NT2/D1 (cell line): ENCODE data around the gene CYP2F1.
A peak's percentile ranks its signal among the peaks of the same experiment; 100 is the strongest.
"Not testable (repeated sequence)": the region's sequence is repeated elsewhere in the genome, so short reads cannot be mapped to it uniquely, and the experiment has no call there.

Experiments used
- DNase-seq: peaks from one replicate; pipeline ENCODE4 v3.0.0-alpha.2; 2011; ENCODE audit warnings: low read depth, low spot score
- H3K27me3 ChIP-seq: 2 replicates; pipeline ENCODE4 v1.6.0; 2011; ENCODE audit warnings: mild to moderate bottlenecking; ENCODE audit not compliant: insufficient read length, insufficient read depth
- H3K36me3 ChIP-seq: 2 replicates; pipeline ENCODE4 v1.6.1; 2011; ENCODE audit warnings: mild to moderate bottlenecking, low read length, mixed read lengths; ENCODE audit not compliant: insufficient read depth, insufficient read length
- H3K4me1 ChIP-seq: 2 replicates; pipeline ENCODE4 v1.5.1; 2011; ENCODE audit not compliant: insufficient read depth, insufficient read length
- H3K4me3 ChIP-seq: 2 replicates; pipeline ENCODE4 v1.5.1; 2011; ENCODE audit warnings: low read depth; ENCODE audit not compliant: insufficient read length
- H3K9ac ChIP-seq: 2 replicates; pipeline ENCODE4 v1.6.0; 2011; ENCODE audit warnings: low read depth; ENCODE audit not compliant: insufficient read length
- H3K9me3 ChIP-seq: 2 replicates; pipeline ENCODE4 v1.5.1; 2011; ENCODE audit warnings: mild to moderate bottlenecking, low read length; ENCODE audit not compliant: insufficient read depth
- SUZ12 ChIP-seq: IDR thresholded peaks from 2 replicates; pipeline ENCODE4 v1.6.1; 2011; ENCODE audit not compliant: insufficient read length, insufficient read depth; ENCODE audit errors: extremely low read depth
- YY1 ChIP-seq: IDR thresholded peaks from 2 replicates; pipeline ENCODE4 v1.6.1; 2011; ENCODE audit not compliant: insufficient read length, insufficient read depth
- ZNF274 ChIP-seq: IDR thresholded peaks from 2 replicates; pipeline ENCODE4 v1.6.1; 2011; ENCODE audit warnings: mild to moderate bottlenecking, low read depth, low read length

The CYP2F1 gene

DNA sequence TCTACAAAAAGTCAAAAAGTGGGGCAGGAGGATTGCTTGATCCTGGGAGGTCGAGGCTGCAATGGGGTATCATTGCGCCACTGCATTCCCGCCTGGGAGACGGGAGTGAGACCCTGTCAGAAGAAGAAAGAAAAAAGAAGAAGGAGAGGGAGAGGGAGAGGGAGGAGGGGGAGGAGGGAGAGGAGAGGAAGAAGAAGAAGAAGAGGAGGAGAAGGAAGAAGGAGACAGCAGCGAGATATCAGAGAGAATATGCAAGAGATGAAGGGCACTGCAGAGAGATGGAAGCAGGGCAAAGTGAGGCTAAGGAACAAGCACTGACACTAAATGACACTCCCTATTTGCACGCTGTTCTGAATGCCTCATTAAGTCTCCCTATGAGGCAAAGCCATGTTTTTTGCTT is 14.5 kb downstream of the CYP2F1 start:
- no peaks in the 10 kb centered on the region for H3K27me3 ChIP-seq
- no peak overlapping the region for H3K9ac ChIP-seq
- H3K36me3 ChIP-seq: no peaks in the 10 kb centered on the region
- TF ChIP-seq ZNF274 (no peak), YY1 (no peak), SUZ12 (no peak)
- no peaks in the 10 kb centered on the region for H3K4me1 ChIP-seq
- H3K9me3 ChIP-seq: no peaks in the 10 kb centered on the region
- DNase-seq: no peak
- H3K4me3 ChIP-seq: no peak overlapping the region

DNA sequence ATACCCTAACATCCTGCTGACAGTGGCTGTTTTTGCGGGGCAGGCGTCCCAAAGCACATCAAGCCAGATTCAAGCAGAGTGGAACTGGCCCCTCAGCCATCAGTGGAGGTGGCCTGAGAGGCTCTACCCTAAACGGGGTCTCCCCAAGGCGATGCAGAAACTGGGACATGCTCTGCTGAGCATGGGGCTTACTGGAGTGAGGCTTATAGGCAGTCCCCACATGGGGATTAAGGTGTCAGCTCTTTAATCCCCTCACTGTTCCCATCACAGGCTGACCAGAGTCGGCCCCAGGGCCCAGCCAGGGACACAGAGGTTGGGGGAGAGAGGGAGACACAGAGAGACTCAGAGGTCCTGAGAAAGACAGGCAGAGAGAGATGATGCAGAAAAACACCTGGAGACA is 17.0 kb downstream of the CYP2F1 start:
- TF ChIP-seq YY1 (no peak), ZNF274 (no peak), SUZ12 (no peak)
- Histone ChIP-seq H3K9me3 (no peaks in the 10 kb centered on the region), H3K4me3 (no peak overlapping the region), H3K9ac (no peak overlapping the region), H3K4me1 (no peaks in the 10 kb centered on the region), H3K36me3 (no peaks in the 10 kb centered on the region), H3K27me3 (no peaks in the 10 kb centered on the region)
- no peak for DNase-seq

DNA sequence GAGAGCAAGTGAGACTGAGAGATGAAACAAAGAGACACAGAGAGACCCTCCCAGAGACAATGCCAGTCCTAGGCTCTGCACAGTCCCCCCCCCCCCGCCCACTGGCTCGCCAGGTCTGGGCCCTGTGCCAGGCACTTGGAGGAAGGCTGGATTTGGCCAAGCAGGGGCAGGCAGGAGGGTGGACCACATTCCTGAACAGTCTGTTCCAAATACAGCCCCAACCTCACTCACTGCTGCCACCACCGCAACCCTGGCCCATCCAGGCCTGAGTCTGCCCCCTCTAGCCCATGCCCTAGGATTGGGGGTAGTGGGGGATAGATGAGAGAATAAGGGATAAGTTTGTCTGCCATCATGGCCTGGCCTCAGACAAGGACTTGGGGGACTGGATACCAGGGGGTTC is 19.0 kb downstream of the CYP2F1 start:
- H3K27me3 ChIP-seq: no peaks in the 10 kb centered on the region
- no peak overlapping the region for H3K9ac ChIP-seq
- H3K4me3 ChIP-seq: no peak overlapping the region
- TF ChIP-seq SUZ12: no peak
- TF ChIP-seq ZNF274: no peak
- no peak for TF ChIP-seq YY1
- H3K4me1 ChIP-seq: no peaks in the 10 kb centered on the region
- no peak for DNase-seq
- no peaks in the 10 kb centered on the region for H3K36me3 ChIP-seq
- H3K9me3 ChIP-seq: no peaks in the 10 kb centered on the region

DNA sequence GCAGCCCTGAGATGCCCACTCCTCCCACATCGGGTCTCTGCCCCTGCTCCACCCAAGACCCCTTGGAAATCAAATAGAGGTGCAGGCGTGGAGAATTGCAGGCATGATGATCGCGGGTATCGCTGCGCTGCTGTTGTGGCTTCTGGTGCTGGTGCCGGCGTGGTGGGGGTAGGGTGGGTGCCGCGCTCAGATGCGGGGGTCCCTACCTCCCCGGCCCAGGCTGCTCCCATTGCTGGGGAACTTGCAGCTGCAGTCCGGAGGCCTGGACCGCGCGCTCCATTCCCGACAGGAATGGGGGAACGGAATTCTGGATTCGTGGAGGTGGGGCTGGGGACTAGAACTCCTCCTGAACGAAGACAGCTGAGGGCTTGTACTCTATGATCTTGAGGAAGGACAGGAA is 20.4 kb downstream of the CYP2F1 start:
- Histone ChIP-seq H3K27me3 (no peaks in the 10 kb centered on the region), H3K4me3 (no peak overlapping the region), H3K36me3 (no peaks in the 10 kb centered on the region), H3K9me3 (no peaks in the 10 kb centered on the region), H3K4me1 (no peaks in the 10 kb centered on the region), H3K9ac (no peak overlapping the region)
- TF ChIP-seq ZNF274 (no peak), YY1 (no peak), SUZ12 (no peak)
- no peak for DNase-seq

DNA sequence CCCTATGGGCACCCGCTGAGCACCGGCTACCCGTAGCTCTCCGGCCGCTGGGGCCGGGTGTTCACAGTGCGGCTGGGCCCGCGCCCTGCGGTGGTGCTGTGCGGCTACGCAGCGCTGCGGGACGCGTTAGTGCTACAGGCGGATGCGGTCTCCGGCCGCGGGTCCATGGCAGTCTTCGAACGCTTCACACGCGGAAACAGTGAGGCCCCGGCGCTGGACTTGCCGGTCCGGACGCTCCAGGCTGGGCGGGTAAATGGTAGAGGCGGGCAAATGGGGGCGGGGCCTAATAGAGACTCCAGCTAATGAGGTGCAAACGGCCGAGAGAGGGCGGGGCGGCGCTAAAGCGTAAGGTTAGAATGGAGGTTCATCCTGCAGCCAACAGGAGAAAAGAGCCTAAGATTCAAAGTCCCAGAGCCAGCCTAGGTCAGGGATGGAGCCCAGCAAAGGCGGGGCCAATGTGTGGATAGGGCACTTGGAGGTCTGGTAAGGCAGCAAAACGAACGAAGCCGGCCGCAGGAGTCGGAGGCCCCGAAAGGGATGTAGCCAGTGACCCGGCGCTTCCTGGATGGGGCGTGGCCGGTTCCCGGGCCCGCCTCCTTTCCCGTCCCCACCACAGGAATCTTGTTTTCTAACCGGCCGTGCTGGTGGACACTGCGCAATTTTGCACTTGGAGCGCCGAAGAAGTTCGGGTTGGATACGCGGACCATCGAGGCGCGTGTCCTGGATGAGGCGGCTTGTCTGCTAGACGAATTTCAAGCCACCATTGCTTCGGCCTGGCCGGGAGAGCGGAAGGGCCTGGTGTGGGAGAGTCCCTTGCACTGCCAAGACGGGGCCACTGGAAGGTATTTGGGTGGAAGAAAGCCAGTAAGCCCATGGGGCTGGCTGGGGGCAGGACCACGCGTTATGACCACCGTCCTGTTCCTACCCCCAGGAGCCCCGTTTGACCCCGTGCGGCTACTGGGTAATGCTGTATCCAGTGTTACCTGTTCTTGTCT is 21.5 kb downstream of the CYP2F1 start:
- not testable (repeated sequence) for H3K4me1 ChIP-seq, H3K27me3 ChIP-seq, H3K9ac ChIP-seq, H3K9me3 ChIP-seq, H3K36me3 ChIP-seq
- peak; percentile 42 for DNase-seq
- peak overlapping the region; percentile 46 for H3K4me3 ChIP-seq

DNA sequence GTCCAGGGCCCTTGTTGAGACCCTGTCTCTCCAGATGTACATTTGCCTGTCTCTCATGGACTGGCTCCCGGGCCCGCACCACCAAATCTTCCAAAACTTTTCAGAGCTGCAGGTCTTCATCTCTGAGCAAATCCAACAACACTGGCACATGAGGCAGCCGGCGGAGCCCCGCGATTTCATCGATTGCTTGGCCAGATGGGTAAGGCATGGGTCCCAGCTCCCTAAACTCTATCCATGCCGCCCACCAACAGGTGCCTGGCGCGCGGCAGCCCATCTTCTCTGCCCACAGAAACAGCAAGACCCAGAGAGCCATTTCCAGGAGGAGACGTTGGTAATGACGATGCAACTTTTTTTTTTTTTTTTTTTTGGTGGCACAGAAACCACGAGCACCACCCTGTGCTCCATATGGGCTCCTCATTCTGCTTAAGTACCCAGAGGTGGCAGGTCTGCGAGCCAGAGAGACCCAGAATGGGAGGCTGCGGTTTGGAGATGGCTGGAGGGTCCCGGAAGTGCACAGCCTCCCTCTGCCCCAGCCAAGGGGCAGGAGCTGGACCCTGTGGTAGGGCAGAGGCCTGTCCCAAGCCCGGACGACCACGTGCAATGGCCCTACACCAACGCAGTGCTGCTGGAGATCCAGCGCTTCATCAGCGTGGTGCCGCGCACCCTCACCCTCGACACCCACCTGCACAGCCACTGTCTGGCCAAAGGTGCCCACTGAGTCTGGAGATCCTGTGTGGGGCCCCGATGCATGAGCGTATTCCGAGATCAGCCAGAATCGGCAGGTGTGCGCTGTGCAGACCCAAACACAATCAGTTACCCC is 22.6 kb downstream of the CYP2F1 start:
- H3K4me3 ChIP-seq: no peak overlapping the region
- DNase-seq: no peak
- TF ChIP-seq SUZ12 (no peak), ZNF274 (no peak), YY1 (no peak)
- H3K27me3 ChIP-seq: no peaks in the 10 kb centered on the region
- H3K4me1 ChIP-seq: no peaks in the 10 kb centered on the region
- H3K9ac ChIP-seq: no peak overlapping the region
- H3K9me3 ChIP-seq: no peaks in the 10 kb centered on the region
- H3K36me3 ChIP-seq: no peaks in the 10 kb centered on the region

DNA sequence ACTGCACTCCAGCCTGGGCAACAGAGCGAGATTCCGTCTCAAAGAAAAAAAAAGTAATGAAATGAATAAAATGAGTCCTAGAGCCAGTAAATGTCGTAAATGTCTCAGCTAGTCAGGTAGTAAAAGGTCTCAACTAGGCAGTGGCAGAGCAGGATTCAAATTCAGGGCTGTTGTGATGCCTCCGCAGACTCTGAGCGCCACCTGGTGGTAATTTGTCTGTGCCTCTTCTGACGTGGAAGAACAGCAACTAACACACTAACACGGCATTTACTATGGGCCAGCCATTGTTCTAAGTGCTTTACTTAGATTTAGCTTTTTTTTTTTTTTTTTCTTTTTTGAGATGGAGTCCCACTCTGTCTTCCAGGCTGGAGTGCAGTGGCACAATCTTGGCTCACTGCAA is 30.2 kb downstream of the CYP2F1 start:
- DNase-seq: peak; percentile 66
- TF ChIP-seq SUZ12 (no peak), YY1 (no peak), ZNF274 (no peak)
- H3K4me1 ChIP-seq: no peaks in the 10 kb centered on the region
- H3K4me3 ChIP-seq: no peak overlapping the region
- H3K27me3 ChIP-seq: no peaks in the 10 kb centered on the region
- no peaks in the 10 kb centered on the region for H3K9me3 ChIP-seq
- H3K9ac ChIP-seq: no peak overlapping the region
- no peaks in the 10 kb centered on the region for H3K36me3 ChIP-seq
